Erythroblast (primary cell): ENCODE results near the gene C4B.
"Not testable (repeated sequence)": the region's sequence is repeated elsewhere in the genome, so short reads cannot be mapped to it uniquely, and the experiment has no call there.

Experiments
- GATA1 ChIP-seq: IDR thresholded peaks from 2 replicates; pipeline ENCODE4 v1.6.1; 2011; ENCODE audit warnings: low read depth, mild to moderate bottlenecking, control low read depth, low read length, moderate library complexity
- POLR2A ChIP-seq: IDR thresholded peaks from 2 replicates; pipeline ENCODE4 v1.6.1; 2011; ENCODE audit warnings: mild to moderate bottlenecking, low read length

GRCh38 chr6:31980998-31981397, 33.6 kb upstream of the C4B start:
- TF ChIP-seq GATA1, POLR2A: not testable (repeated sequence)
